GM13976 (cell line): Measurements from ENCODE around the gene BMPR2.
"Not testable (repeated sequence)": the region's sequence is repeated elsewhere in the genome, so short reads cannot be mapped to it uniquely, and the experiment has no call there.

ENCODE experiments used
- DNase-seq: peaks from one replicate; pipeline ENCODE4 v3.0.0; 2012; ENCODE audit warnings: low spot score
- in situ Hi-C: fragments of 300-500 bp; cut with MboI; formaldehyde crosslinking; loops from one replicate; pipeline ENCODE4 v1.12.0; 2022; ENCODE audit warnings: low sequenced_read_pairs, mixed read lengths, inconsistent platforms; ENCODE audit not compliant: unreplicated experiment
- TF ChIP-seq, protein P1 (sequence below): IDR thresholded peaks from 2 replicates; pipeline ENCODE4 v1.5.1; 2012; ENCODE audit warnings: borderline replicate concordance, mild to moderate bottlenecking; ENCODE audit not compliant: insufficient read depth; ENCODE audit errors: extremely low read depth, missing control alignments, control extremely low read depth

The BMPR2 gene

GRCh38 chr2:202373490-202373889 lies 2.6 kb upstream of the BMPR2 start:
- in situ Hi-C loops = no loop called here
- TF ChIP-seq, protein P1, sequence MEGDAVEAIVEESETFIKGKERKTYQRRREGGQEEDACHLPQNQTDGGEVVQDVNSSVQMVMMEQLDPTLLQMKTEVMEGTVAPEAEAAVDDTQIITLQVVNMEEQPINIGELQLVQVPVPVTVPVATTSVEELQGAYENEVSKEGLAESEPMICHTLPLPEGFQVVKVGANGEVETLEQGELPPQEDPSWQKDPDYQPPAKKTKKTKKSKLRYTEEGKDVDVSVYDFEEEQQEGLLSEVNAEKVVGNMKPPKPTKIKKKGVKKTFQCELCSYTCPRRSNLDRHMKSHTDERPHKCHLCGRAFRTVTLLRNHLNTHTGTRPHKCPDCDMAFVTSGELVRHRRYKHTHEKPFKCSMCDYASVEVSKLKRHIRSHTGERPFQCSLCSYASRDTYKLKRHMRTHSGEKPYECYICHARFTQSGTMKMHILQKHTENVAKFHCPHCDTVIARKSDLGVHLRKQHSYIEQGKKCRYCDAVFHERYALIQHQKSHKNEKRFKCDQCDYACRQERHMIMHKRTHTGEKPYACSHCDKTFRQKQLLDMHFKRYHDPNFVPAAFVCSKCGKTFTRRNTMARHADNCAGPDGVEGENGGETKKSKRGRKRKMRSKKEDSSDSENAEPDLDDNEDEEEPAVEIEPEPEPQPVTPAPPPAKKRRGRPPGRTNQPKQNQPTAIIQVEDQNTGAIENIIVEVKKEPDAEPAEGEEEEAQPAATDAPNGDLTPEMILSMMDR = no peak
- DNase-seq = no peak

- DNase-seq, in situ Hi-C loops: not testable (repeated sequence)
These were observed 1.7 kb upstream of the BMPR2 start for GRCh38 chr2:202374383-202374782.

DNA sequence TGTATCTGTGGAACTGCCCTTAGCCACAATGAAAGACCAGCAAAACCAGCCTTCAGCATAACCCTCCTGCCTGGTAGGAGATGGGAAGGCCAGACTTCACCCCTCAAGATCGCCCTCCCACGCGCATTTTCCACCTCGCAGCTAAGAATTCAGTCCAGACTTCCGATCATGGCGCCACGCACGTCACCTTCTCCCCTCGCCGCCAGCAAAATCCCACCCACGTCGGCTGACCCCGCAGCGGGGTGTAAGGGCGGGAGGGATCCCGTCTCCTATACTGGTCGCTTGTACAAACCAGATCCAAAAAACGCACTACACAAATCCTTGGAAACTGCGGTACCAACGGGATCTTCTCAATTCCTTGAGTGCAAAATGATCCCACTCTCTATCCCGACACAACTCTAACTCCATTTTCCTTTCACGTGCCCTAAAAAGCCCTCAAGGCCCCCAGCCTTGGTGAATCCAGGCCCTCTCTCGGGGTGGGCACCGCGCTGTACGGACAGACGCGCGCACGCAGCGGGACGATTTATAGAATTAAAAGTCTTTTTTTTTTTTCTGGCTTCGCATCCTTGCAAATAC lies 1.0 kb upstream of the BMPR2 start:
- TF ChIP-seq, protein P1 = no peak
- in situ Hi-C loops = no loop called here
- DNase-seq = peak; percentile 40

- DNase-seq = peak; percentile 46
- in situ Hi-C loops = no loop called here
- TF ChIP-seq, protein P1 = no peak
These were observed 506 bp downstream of the BMPR2 start for GRCh38 chr2:202376460-202377206.

DNA sequence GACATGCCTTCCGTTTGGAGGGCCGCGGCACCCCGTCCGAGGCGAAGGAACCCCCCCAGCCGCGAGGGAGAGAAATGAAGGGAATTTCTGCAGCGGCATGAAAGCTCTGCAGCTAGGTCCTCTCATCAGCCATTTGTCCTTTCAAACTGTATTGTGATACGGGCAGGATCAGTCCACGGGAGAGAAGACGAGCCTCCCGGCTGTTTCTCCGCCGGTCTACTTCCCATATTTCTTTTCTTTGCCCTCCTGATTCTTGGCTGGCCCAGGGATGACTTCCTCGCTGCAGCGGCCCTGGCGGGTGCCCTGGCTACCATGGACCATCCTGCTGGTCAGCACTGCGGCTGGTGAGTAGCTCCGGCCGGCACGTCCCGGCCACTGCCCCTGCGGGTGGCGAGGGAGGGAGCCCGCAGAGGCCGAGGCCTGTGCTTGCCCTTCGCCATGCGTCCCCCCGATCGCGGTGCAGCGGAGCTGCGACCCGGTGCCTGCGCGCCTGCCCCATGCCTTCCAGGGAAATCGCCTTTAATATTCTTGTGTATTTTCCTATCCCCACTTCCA lies 1.2 kb downstream of the BMPR2 start:
- TF ChIP-seq, protein P1 = no peak
- in situ Hi-C loops = no loop called here
- peak; percentile 38 for DNase-seq

DNA sequence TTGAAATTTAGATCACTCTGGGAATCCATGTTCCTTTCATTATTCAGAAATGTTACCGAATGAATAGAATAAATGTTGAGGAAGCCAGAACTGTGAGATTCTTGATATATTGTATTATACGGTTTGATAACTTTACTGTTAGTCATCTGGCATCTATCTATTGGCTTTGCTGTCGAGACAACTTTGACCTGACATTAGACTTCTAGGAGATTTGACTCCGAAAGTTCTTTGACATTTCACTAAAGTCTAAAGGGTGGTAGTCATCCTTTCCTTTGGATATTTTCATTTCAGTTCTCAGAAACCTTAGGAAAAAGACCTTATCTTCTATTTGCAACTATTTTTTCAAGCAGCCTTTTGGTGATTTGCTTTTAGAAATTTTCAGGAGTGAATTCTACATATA lies 1.9 kb downstream of the BMPR2 start:
- in situ Hi-C loops = no loop called here
- TF ChIP-seq, protein P1 = no peak
- no peak for DNase-seq
